GM12878 (cell line): ENCODE data around the gene F2RL1. TPM values are rescaled to one million over a fixed set of nuclear protein-coding genes. Genes with fewer than 3 reads are reported as not detected.

Experiments
- ATF7 ChIP-seq: fragments of 450-650 bp; IDR thresholded peaks from 2 replicates; pipeline ENCODE4 v1.6.1; 2016; ENCODE audit warnings: low read depth, mild to moderate bottlenecking
- BMI1 ChIP-seq: fragments of 450-650 bp; IDR thresholded peaks from 2 replicates; pipeline ENCODE4 v1.6.1; 2016; ENCODE audit warnings: mild to moderate bottlenecking, moderate library complexity, borderline replicate concordance
- CREB1 ChIP-seq: IDR thresholded peaks from 2 replicates; pipeline ENCODE4 v1.6.1; 2012; ENCODE audit warnings: low read depth, mild to moderate bottlenecking, inconsistent platforms
- EED ChIP-seq: sonication (generic); IDR thresholded peaks from 2 replicates; pipeline ENCODE4 v1.6.1; 2016; ENCODE audit warnings: antibody characterized with exemption, low read depth
- ESRRA ChIP-seq: IDR thresholded peaks from 2 replicates; pipeline ENCODE4 v1.6.1; 2012; ENCODE audit warnings: mild to moderate bottlenecking, low read length, improper control_type of control experiment
- IKZF1 ChIP-seq: fragments of 450-650 bp; conservative IDR thresholded peaks from 2 replicates; pipeline ENCODE4 v1.6.1; 2017; ENCODE audit warnings: antibody characterized with exemption, mild to moderate bottlenecking
- IKZF2 ChIP-seq, 2 experiments: fragments of 450-650 bp; IDR thresholded peaks; 2 replicates each; pipeline ENCODE4 v1.6.1; 2017; ENCODE audit warnings: mild to moderate bottlenecking in 2 of 2, moderate library complexity in 2 of 2
- KDM1A ChIP-seq: fragments of 200-600 bp; sonication (generic); IDR thresholded peaks from 2 replicates; pipeline ENCODE4 v1.6.1; 2016; ENCODE audit warnings: borderline replicate concordance
- MTA2 ChIP-seq: fragments of 450-650 bp; IDR thresholded peaks from 2 replicates; pipeline ENCODE4 v1.6.1; 2016; ENCODE audit warnings: low read depth, mild to moderate bottlenecking, moderate library complexity
- NFYB ChIP-seq: IDR thresholded peaks from 2 replicates; pipeline ENCODE4 v1.6.1; 2011; ENCODE audit warnings: low read depth, mild to moderate bottlenecking, low read length, improper control_type of control experiment, moderate library complexity; ENCODE audit not compliant: insufficient read depth
- NR2C1 ChIP-seq: fragments of 450-650 bp; IDR thresholded peaks from 2 replicates; pipeline ENCODE4 v1.6.1; 2017; ENCODE audit warnings: antibody characterized with exemption, mild to moderate bottlenecking, moderate library complexity
- PAX5 ChIP-seq: IDR thresholded peaks from 2 replicates; pipeline ENCODE4 v1.6.1; 2011; ENCODE audit warnings: low read depth, low read length, borderline replicate concordance
- PML ChIP-seq: IDR thresholded peaks from 2 replicates; pipeline ENCODE4 v1.6.1; 2012; ENCODE audit warnings: low read length, inconsistent platforms
- RUNX3 ChIP-seq: IDR thresholded peaks from 2 replicates; pipeline ENCODE4 v1.6.1; 2012; ENCODE audit warnings: low read length, inconsistent platforms
- SP1 ChIP-seq: IDR thresholded peaks from one replicate; pipeline ENCODE4 v1.6.1; 2011; ENCODE audit warnings: low read depth, low read length
- SREBF2 ChIP-seq: IDR thresholded peaks from 2 replicates; pipeline ENCODE4 v1.6.1; 2012; ENCODE audit warnings: mild to moderate bottlenecking, low read length
- STAT1 ChIP-seq: fragments of 450-650 bp; conservative IDR thresholded peaks from 2 replicates; pipeline ENCODE4 v1.6.1; 2014; ENCODE audit warnings: antibody characterized with exemption, mild to moderate bottlenecking
- WRNIP1 ChIP-seq: IDR thresholded peaks from 2 replicates; pipeline ENCODE4 v1.6.1; 2011; ENCODE audit warnings: low read depth, low read length, improper control_type of control experiment, borderline replicate concordance
- YY1 ChIP-seq: IDR thresholded peaks from 2 replicates; pipeline ENCODE4 v1.6.1; 2011; ENCODE audit warnings: low read depth, mild to moderate bottlenecking, low read length
- polyA plus RNA-seq, 11 experiments: library from polyadenylated mRNA; depleted of rRNA in 4 of 11; unstranded in 6 of 11; stranded (reverse) in 5 of 11; fragments of >200 nt; fragmentation: Nextera tagmentation in 4 of 11; fragmentation: Illumina TruSeq in 1 of 11; extraction: Ambion mirVana in 4 of 11; extraction: Trizol in 1 of 11; gene quantifications; 1 replicate in 1 of 11; 2 replicates in 10 of 11; pipeline versions ENCODE4 v1.2.1 to v1.2.3, GENCODE V29; 2011 to 2016; ENCODE audit warnings: inconsistent platforms in 2 of 11, missing spikeins in 2 of 11, low read depth in 1 of 11
- total RNA-seq, 4 experiments: library from RNA; depleted of rRNA in 3 of 4; stranded (reverse); fragments of >200 nt in 3 of 4; fragmentation: Illumina TruSeq in 1 of 4; extraction: Trizol in 1 of 4; gene quantifications; 2 replicates each; pipeline versions ENCODE4 v1.2.1 to v1.2.3, GENCODE V29; 2013 to 2021
- TF ChIP-seq, protein P1 (sequence below): IDR thresholded peaks from 2 replicates; pipeline ENCODE4 v1.6.1; 2012; ENCODE audit warnings: low read length, inconsistent platforms
- TF ChIP-seq, protein P2 (sequence below): IDR thresholded peaks from 2 replicates; pipeline ENCODE4 v1.6.1; 2012; ENCODE audit warnings: low read depth, low read length, improper control_type of control experiment

Gene F2RL1
- total and polyA plus RNA-seq, 10 of the 15 experiments (the other 5 are each of a cell fraction or from before 2014, with no cell fraction given), result 0.04 to 0.10 TPM; not detected in 8

DNA sequence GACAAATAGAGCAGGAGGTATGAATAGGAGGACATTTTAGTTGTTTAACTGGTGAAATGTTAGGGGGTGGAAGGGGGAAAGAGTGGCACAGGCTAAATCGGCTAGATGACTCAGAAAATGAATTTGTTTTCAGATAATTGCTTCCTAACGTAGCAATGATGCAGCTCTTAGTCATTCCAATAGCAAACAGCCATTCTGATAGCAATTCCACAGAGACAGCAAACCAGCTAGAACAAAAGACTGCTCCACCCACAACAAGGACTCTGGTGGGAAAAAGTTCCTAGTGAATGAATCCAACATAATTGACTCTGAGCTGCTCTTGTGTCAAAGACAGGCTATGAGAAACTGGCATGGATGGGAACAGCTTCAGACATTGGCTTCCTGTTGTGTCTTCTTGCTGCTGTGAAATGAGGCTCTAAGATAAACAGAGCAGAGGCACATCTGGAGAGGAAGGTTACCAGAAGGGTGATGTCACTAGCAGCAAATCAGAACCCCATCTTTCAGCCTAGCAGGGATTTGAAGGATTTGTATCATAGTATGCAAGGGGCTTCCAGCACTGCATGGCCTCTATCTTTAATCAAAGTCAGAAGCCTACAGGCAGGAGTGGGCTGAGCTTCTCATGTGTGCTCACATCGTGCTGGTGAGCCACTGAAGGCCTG is 28.1 kb upstream of the F2RL1 start (continued):
- TF ChIP-seq IKZF1 (peak; percentile 34; the same call in 1 of the 2 replicates), RUNX3 (peak; percentile 32), CREB1 (0 out of 2 replicates have a peak, but pooled peaks have one; percentile 36), SREBF2 (no peak), STAT1 (no peak), PML (no peak), SP1 (no peak), YY1 (no peak), EED (peak; percentile 70; the same call in 1 of the 2 replicates), IKZF2 (IDR thresholded peaks at IDR 0.05) (peak; percentile 63 to 68), ESRRA (no peak), MTA2 (peak; percentile 73), ATF7 (no peak), NFYB (peak; percentile 31; the same call in 1 of the 2 replicates), WRNIP1 (no peak), KDM1A (no peak), BMI1 (no peak), PAX5 (0 out of 2 replicates have a peak, but pooled peaks have one; percentile 26), NR2C1 (no peak)
- TF ChIP-seq, protein P1, sequence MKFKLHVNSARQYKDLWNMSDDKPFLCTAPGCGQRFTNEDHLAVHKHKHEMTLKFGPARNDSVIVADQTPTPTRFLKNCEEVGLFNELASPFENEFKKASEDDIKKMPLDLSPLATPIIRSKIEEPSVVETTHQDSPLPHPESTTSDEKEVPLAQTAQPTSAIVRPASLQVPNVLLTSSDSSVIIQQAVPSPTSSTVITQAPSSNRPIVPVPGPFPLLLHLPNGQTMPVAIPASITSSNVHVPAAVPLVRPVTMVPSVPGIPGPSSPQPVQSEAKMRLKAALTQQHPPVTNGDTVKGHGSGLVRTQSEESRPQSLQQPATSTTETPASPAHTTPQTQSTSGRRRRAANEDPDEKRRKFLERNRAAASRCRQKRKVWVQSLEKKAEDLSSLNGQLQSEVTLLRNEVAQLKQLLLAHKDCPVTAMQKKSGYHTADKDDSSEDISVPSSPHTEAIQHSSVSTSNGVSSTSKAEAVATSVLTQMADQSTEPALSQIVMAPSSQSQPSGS, result 0 out of 2 replicates have a peak, but pooled peaks have one; percentile 40
- TF ChIP-seq, protein P2, sequence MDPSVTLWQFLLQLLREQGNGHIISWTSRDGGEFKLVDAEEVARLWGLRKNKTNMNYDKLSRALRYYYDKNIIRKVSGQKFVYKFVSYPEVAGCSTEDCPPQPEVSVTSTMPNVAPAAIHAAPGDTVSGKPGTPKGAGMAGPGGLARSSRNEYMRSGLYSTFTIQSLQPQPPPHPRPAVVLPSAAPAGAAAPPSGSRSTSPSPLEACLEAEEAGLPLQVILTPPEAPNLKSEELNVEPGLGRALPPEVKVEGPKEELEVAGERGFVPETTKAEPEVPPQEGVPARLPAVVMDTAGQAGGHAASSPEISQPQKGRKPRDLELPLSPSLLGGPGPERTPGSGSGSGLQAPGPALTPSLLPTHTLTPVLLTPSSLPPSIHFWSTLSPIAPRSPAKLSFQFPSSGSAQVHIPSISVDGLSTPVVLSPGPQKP, result no peak
